Trophoblast cell (in vitro differentiated cells and primary cell): ENCODE results near the gene ARMH2.

ENCODE experiments used
- DNase-seq, 2 donors: peaks; one replicate each; pipeline ENCODE4 v3.0.0-alpha.2; 2016
- H2AFZ ChIP-seq: 2 replicates; pipeline ENCODE4 v1.6.1; 2013; ENCODE audit warnings: low read length, moderate library complexity, mild to moderate bottlenecking; ENCODE audit not compliant: insufficient read depth, poor library complexity
- H2AK5ac ChIP-seq: 2 replicates; pipeline ENCODE4 v1.6.1; 2013; ENCODE audit warnings: mild to moderate bottlenecking, low read length
- H2BK120ac ChIP-seq: 2 replicates; pipeline ENCODE4 v1.6.1; 2013; ENCODE audit warnings: low read length, mild to moderate bottlenecking, moderate library complexity; ENCODE audit not compliant: insufficient read depth, poor library complexity
- H2BK12ac ChIP-seq: 2 replicates; pipeline ENCODE4 v1.6.1; 2013; ENCODE audit warnings: mild to moderate bottlenecking, low read length, moderate library complexity
- H2BK5ac ChIP-seq: 2 replicates; pipeline ENCODE4 v1.6.1; 2013; ENCODE audit warnings: low read length, low read depth, moderate library complexity, mild to moderate bottlenecking; ENCODE audit not compliant: poor library complexity
- H3K14ac ChIP-seq: 2 replicates; pipeline ENCODE4 v1.6.1; 2013; ENCODE audit warnings: mild to moderate bottlenecking, low read length
- H3K18ac ChIP-seq: 2 replicates; pipeline ENCODE4 v1.6.1; 2013; ENCODE audit warnings: mild to moderate bottlenecking, low read length
- H3K23ac ChIP-seq: 2 replicates; pipeline ENCODE4 v1.6.1; 2013; ENCODE audit warnings: low read length
- H3K27ac ChIP-seq: 2 replicates; pipeline ENCODE4 v1.5.1; 2013; ENCODE audit warnings: low read depth, mild to moderate bottlenecking, inconsistent platforms, low read length, moderate library complexity
- H3K27me3 ChIP-seq: 2 replicates; pipeline ENCODE4 v1.6.1; 2013; ENCODE audit warnings: inconsistent platforms, mild to moderate bottlenecking, low read length, moderate library complexity; ENCODE audit not compliant: insufficient read depth
- H3K36me3 ChIP-seq, 2 experiments: 1 replicate in 1 of 2; 2 replicates in 1 of 2; pipeline ENCODE4 v1.6.1; 2013; ENCODE audit warnings: low read length in 2 of 2, mild to moderate bottlenecking in 2 of 2, moderate library complexity in 1 of 2; ENCODE audit not compliant: insufficient read depth in 2 of 2, control insufficient read depth in 1 of 2
- H3K4ac ChIP-seq: 2 replicates; pipeline ENCODE4 v1.6.1; 2013; ENCODE audit warnings: low read depth, mild to moderate bottlenecking, low read length, moderate library complexity
- H3K4me1 ChIP-seq, 2 experiments: 1 replicate in 1 of 2; 2 replicates in 1 of 2; pipeline ENCODE4 v1.6.1; 2013; ENCODE audit warnings: low read length in 2 of 2, mild to moderate bottlenecking in 2 of 2, moderate library complexity in 1 of 2; ENCODE audit not compliant: insufficient read depth in 2 of 2, control insufficient read depth in 1 of 2
- H3K4me2 ChIP-seq: 2 replicates; pipeline ENCODE4 v1.6.1; 2013; ENCODE audit warnings: inconsistent platforms, mild to moderate bottlenecking, low read length, moderate library complexity
- H3K4me3 ChIP-seq: 2 replicates; pipeline ENCODE4 v1.5.1; 2013; ENCODE audit warnings: mild to moderate bottlenecking, low read depth, low read length, inconsistent platforms
- H3K79me1 ChIP-seq: one replicate; pipeline ENCODE4 v1.6.1; 2013; ENCODE audit warnings: low read length
- H3K79me2 ChIP-seq: 2 replicates; pipeline ENCODE4 v1.6.1; 2013; ENCODE audit warnings: low read length, mild to moderate bottlenecking; ENCODE audit not compliant: control insufficient read depth, insufficient read depth, poor library complexity
- H3K9ac ChIP-seq: 2 replicates; pipeline ENCODE4 v1.6.1; 2013; ENCODE audit warnings: mild to moderate bottlenecking, low read length
- H3K9me3 ChIP-seq: 2 replicates; pipeline ENCODE4 v1.6.1; 2013; ENCODE audit warnings: low read depth, mild to moderate bottlenecking, control low read depth, inconsistent platforms, low read length; ENCODE audit not compliant: insufficient read depth
- H4K12ac ChIP-seq: 2 replicates; pipeline ENCODE4 v1.6.1; 2013; ENCODE audit warnings: low read depth, mild to moderate bottlenecking, low read length, moderate library complexity
- H4K8ac ChIP-seq: 2 replicates; pipeline ENCODE4 v1.6.1; 2013; ENCODE audit warnings: low read depth, mild to moderate bottlenecking, low read length, moderate library complexity
- H4K91ac ChIP-seq: one replicate; pipeline ENCODE4 v1.6.1; 2013; ENCODE audit warnings: low read depth, mild to moderate bottlenecking, low read length, moderate library complexity
- WGBS: extraction: QIAGEN DNeasy Blood & Tissue Kit; methylation state at CpG from one replicate; pipeline ENCODE4 v1.1.7; 2013; ENCODE audit warnings: missing lambda C conversion rate; ENCODE audit not compliant: insufficient read length, insufficient coverage; ENCODE audit errors: extremely low coverage; 5-methylcytosine and 5-hydroxymethylcytosine counted together

The ARMH2 gene

GRCh38 chr6:24844903-24845302, 46.2 kb upstream of the ARMH2 start:
- no peak overlapping the region for H3K4me3 ChIP-seq
- DNase-seq: no peak
- no peak overlapping the region for H3K23ac ChIP-seq
- H2BK12ac ChIP-seq: no peak overlapping the region
- H3K4ac ChIP-seq: no peak overlapping the region
- no peak overlapping the region for H2BK120ac ChIP-seq
- H3K79me1 ChIP-seq: no peaks in the 10 kb centered on the region
- H3K4me2 ChIP-seq: no peak overlapping the region
- H3K4me1 ChIP-seq: peaks cover 0 to 3% of the 10 kb centered on the region in 2 experiments
- no CpG with 5 or more reads among the region's 6 CpGs for WGBS
- no peak overlapping the region for H3K27ac ChIP-seq
- H4K91ac ChIP-seq: no peak overlapping the region
- H2BK5ac ChIP-seq: no peak overlapping the region
- H3K27me3 ChIP-seq: no peaks in the 10 kb centered on the region
- H3K9me3 ChIP-seq: peaks cover 1% of the 10 kb centered on the region
- H4K8ac ChIP-seq: no peak overlapping the region
- H3K79me2 ChIP-seq: no peaks in the 10 kb centered on the region
- H4K12ac ChIP-seq: no peak overlapping the region
- H2AK5ac ChIP-seq: no peak overlapping the region
- peaks cover 34 to 42% of the 10 kb centered on the region in 2 experiments for H3K36me3 ChIP-seq
- H3K9ac ChIP-seq: no peak overlapping the region
- H3K14ac ChIP-seq: no peak overlapping the region
- no peak overlapping the region for H2AFZ ChIP-seq
- H3K18ac ChIP-seq: no peak overlapping the region

GRCh38 chr6:24844061-24844460, 45.3 kb upstream of the ARMH2 start:
- no peak overlapping the region for H2BK12ac ChIP-seq
- H3K27me3 ChIP-seq: no peaks in the 10 kb centered on the region
- H3K4me3 ChIP-seq: no peak overlapping the region
- no peak overlapping the region for H3K18ac ChIP-seq
- H3K4ac ChIP-seq: no peak overlapping the region
- H3K9ac ChIP-seq: no peak overlapping the region
- no peak overlapping the region for H2BK120ac ChIP-seq
- no peak overlapping the region for H4K8ac ChIP-seq
- H3K27ac ChIP-seq: no peak overlapping the region
- no peak overlapping the region for H3K4me2 ChIP-seq
- H3K36me3 ChIP-seq: peaks cover 29 to 37% of the 10 kb centered on the region in 2 experiments
- H3K23ac ChIP-seq: no peak overlapping the region
- H3K9me3 ChIP-seq: peaks cover 1% of the 10 kb centered on the region
- no peak overlapping the region for H2AFZ ChIP-seq
- no peak overlapping the region for H4K12ac ChIP-seq
- H4K91ac ChIP-seq: no peak overlapping the region
- peaks cover 0 to 3% of the 10 kb centered on the region in 2 experiments for H3K4me1 ChIP-seq
- H2AK5ac ChIP-seq: no peak overlapping the region
- H3K79me2 ChIP-seq: no peaks in the 10 kb centered on the region
- H3K14ac ChIP-seq: no peak overlapping the region
- H2BK5ac ChIP-seq: no peak overlapping the region
- no peak for DNase-seq
- no CpG with 5 or more reads among the region's 1 CpG for WGBS
- no peaks in the 10 kb centered on the region for H3K79me1 ChIP-seq

- H3K79me2 ChIP-seq: no peaks in the 10 kb centered on the region
- no peak overlapping the region for H2BK12ac ChIP-seq
- no peak overlapping the region for H3K4me3 ChIP-seq
- H3K23ac ChIP-seq: no peak overlapping the region
- H3K27ac ChIP-seq: no peak overlapping the region
- peaks cover 0 to 3% of the 10 kb centered on the region in 2 experiments for H3K4me1 ChIP-seq
- no peak overlapping the region for H2BK5ac ChIP-seq
- H4K8ac ChIP-seq: no peak overlapping the region
- no CpG with 5 or more reads among the region's 2 CpGs for WGBS
- no peak overlapping the region for H2BK120ac ChIP-seq
- no peak overlapping the region for H4K91ac ChIP-seq
- H3K36me3 ChIP-seq: peaks cover 15 to 20% of the 10 kb centered on the region in 2 experiments
- no peak overlapping the region for H3K4me2 ChIP-seq
- H3K27me3 ChIP-seq: no peaks in the 10 kb centered on the region
- DNase-seq: peak in 1 of 2 donors; percentile 14
- H3K9me3 ChIP-seq: peaks cover 1% of the 10 kb centered on the region
- no peak overlapping the region for H3K14ac ChIP-seq
- H2AK5ac ChIP-seq: no peak overlapping the region
- H3K18ac ChIP-seq: no peak overlapping the region
- no peaks in the 10 kb centered on the region for H3K79me1 ChIP-seq
- no peak overlapping the region for H3K9ac ChIP-seq
- H4K12ac ChIP-seq: no peak overlapping the region
- no peak overlapping the region for H2AFZ ChIP-seq
- no peak overlapping the region for H3K4ac ChIP-seq
These were observed 41.5 kb upstream of the ARMH2 start for GRCh38 chr6:24840187-24840586.

- no peak overlapping the region for H3K4me3 ChIP-seq
- H3K4me2 ChIP-seq: no peak overlapping the region
- H3K4ac ChIP-seq: no peak overlapping the region
- H3K79me2 ChIP-seq: no peaks in the 10 kb centered on the region
- no peak overlapping the region for H3K18ac ChIP-seq
- no peaks in the 10 kb centered on the region for H3K27me3 ChIP-seq
- peaks cover 12 to 16% of the 10 kb centered on the region in 2 experiments for H3K36me3 ChIP-seq
- no peaks in the 10 kb centered on the region for H3K79me1 ChIP-seq
- H2BK5ac ChIP-seq: no peak overlapping the region
- no peak for DNase-seq
- H4K8ac ChIP-seq: no peak overlapping the region
- no peak overlapping the region for H2BK120ac ChIP-seq
- no peak overlapping the region for H2AK5ac ChIP-seq
- no peak overlapping the region for H3K23ac ChIP-seq
- no CpG with 5 or more reads among the region's 5 CpGs for WGBS
- H3K27ac ChIP-seq: no peak overlapping the region
- no peak overlapping the region for H2AFZ ChIP-seq
- peaks cover 3% of the 10 kb centered on the region for H3K9me3 ChIP-seq
- no peak overlapping the region for H3K14ac ChIP-seq
- H3K9ac ChIP-seq: no peak overlapping the region
- no peak overlapping the region for H4K91ac ChIP-seq
- no peak overlapping the region for H2BK12ac ChIP-seq
- no peak overlapping the region for H4K12ac ChIP-seq
- peaks cover 0 to 3% of the 10 kb centered on the region in 2 experiments for H3K4me1 ChIP-seq
These were observed 40.3 kb upstream of the ARMH2 start for GRCh38 chr6:24838994-24839393.
